Esophagus squamous epithelium (tissue), 5 donors: Measurements from ENCODE around the gene GJB4. TPM values are rescaled to one million over a fixed set of nuclear protein-coding genes. Genes with fewer than 3 reads are reported as not detected.
A peak's percentile ranks its signal among the peaks of the same experiment; 100 is the strongest.

ENCODE experiments used
- DNase-seq: peaks from one replicate; lab custom pipeline; 2025; lab: John Stamatoyannopoulos, UW
- H3K27ac ChIP-seq, 4 donors: fragments of 200-600 bp; sonication (generic); one replicate each; pipeline ENCODE4 v1.5.1; 2016 to 2019; ENCODE audit warnings: mild to moderate bottlenecking in 1 of 4
- H3K27me3 ChIP-seq, 4 donors: fragments of 200-600 bp; sonication (generic); 1 replicate in 3 of 4; 2 replicates in 1 of 4; pipeline versions ENCODE4 v1.5.1 to v1.6.0; 2017 to 2021; ENCODE audit warnings: antibody characterized with exemption in 1 of 4
- H3K36me3 ChIP-seq, 3 donors: fragments of 200-600 bp; sonication (generic); one replicate each; pipeline ENCODE4 v1.5.1; 2016 to 2019
- H3K4me1 ChIP-seq, 3 donors: fragments of 200-600 bp; sonication (generic); one replicate each; pipeline ENCODE4 v1.5.1; 2017 to 2019
- H3K4me3 ChIP-seq, 4 donors: fragments of 200-600 bp; sonication (generic); 1 replicate in 3 of 4; 2 replicates in 1 of 4; pipeline ENCODE4 v1.5.1; 2016 to 2019; ENCODE audit warnings: mild to moderate bottlenecking in 2 of 4, moderate library complexity in 1 of 4
- H3K9me3 ChIP-seq, 3 donors: fragments of 200-600 bp; sonication (generic); one replicate each; pipeline ENCODE4 v1.5.1; 2016 to 2019
- POLR2A ChIP-seq, 4 donors: fragments of 450-650 bp; IDR thresholded peaks; one replicate each; pipeline ENCODE4 v1.6.1; 2017; ENCODE audit warnings: antibody characterized with exemption in 4 of 4, mild to moderate bottlenecking in 4 of 4, moderate library complexity in 3 of 4
- WGBS, 2 donors: methylation state at CpG; one replicate each; pipeline ENCODE4 v1.1.5; 2018; 5-methylcytosine and 5-hydroxymethylcytosine counted together
- intact Hi-C: fragments of 100-400 bp; cut with DNase I; formaldehyde crosslinking; loops from one replicate; pipeline ENCODE4 v1.15.0; 2022
- total RNA-seq, 4 donors: library from RNA; depleted of rRNA; stranded (reverse); fragments of >200 nt; gene quantifications; one replicate each; pipeline ENCODE4 v1.1.0, GENCODE V29; 2016
- TF ChIP-seq, protein P1 (sequence below), 6 experiments: fragments of 450-650 bp in 4 of 6; fragments of 200-600 bp in 2 of 6; sonication (generic) in 2 of 6; IDR thresholded peaks; one replicate each; pipeline ENCODE4 v1.5.1; 2016 to 2019; ENCODE audit warnings: antibody characterized with exemption in 6 of 6, mild to moderate bottlenecking in 4 of 6, moderate library complexity in 4 of 6
- donor health status: DM: yes; HTN: yes; CAD: no.

GJB4 gene
- total RNA-seq, 4 donors from 2014 or later, result 1.3 to 6.7 (median 2.2) TPM

DNA sequence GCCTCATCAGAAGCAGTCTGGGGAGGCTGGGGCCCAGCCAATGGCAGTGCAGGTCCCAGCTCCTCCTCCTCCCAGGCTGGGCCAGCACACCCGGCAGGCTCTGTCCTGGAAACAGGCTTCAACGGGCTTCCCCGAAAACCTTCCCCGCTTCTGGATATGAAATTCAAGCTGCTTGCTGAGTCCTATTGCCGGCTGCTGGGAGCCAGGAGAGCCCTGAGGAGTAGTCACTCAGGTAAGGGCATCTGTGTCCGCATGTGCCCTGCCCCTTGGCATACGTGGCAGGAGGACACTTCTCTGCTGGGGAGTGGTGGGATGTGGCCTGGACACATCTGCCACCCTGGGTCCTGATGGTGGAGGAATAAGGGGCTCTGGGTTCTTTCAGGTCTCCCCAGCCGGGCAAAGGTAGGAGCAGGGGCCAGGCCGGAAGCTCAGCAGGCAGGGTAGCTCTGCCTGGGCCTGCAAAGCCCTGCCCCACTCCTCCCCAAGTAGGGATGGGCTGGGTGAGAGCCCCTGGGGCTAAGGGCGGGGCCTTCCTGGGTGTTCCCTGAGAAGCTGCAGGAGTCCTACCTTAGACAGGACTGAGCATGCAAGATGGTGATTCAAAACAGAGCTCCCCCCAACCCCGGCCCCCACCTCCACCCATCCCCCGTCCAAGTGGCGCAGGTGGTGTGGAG lies 4.4 kb upstream of the GJB4 start, which contains the start of gene GJB5:
GJB5 (plus strand) TSS at position 84 of the 674 bp plus-strand sequence. CDS start 2,284 bp downstream, outside the sequence.
- Histone ChIP-seq H3K9me3 (peaks cover 0 to 5% (median 0%) of the 10 kb centered on the region in 3 donors), H3K4me3 (peak within 1 kb of the TSS; percentile 42 to 60 (median 51)), H3K27me3 (peaks cover 0 to 10% (median 0%) of the 10 kb centered on the region in 4 donors), H3K27ac (peak within 1 kb of the TSS; percentile 92 to 95 (median 95)), H3K4me1 (peaks cover 10 to 58% (median 23%) of the 10 kb centered on the region in 3 donors), H3K36me3 (peaks cover 0 to 16% (median 0%) of the 10 kb centered on the region in 3 donors)
- no peak for DNase-seq
- intact Hi-C loops, result no loop called here
- 15 to 63% methylated on average over 2 to 4 of the region's 13 CpGs for WGBS, 2 donors
- peak in 2 of 4 donors; percentile 16 to 47 for TF ChIP-seq POLR2A (IDR thresholded peaks at IDR 0.05)
- TF ChIP-seq, protein P1, sequence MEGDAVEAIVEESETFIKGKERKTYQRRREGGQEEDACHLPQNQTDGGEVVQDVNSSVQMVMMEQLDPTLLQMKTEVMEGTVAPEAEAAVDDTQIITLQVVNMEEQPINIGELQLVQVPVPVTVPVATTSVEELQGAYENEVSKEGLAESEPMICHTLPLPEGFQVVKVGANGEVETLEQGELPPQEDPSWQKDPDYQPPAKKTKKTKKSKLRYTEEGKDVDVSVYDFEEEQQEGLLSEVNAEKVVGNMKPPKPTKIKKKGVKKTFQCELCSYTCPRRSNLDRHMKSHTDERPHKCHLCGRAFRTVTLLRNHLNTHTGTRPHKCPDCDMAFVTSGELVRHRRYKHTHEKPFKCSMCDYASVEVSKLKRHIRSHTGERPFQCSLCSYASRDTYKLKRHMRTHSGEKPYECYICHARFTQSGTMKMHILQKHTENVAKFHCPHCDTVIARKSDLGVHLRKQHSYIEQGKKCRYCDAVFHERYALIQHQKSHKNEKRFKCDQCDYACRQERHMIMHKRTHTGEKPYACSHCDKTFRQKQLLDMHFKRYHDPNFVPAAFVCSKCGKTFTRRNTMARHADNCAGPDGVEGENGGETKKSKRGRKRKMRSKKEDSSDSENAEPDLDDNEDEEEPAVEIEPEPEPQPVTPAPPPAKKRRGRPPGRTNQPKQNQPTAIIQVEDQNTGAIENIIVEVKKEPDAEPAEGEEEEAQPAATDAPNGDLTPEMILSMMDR (IDR thresholded peaks at IDR 0.05), result no peak

DNA sequence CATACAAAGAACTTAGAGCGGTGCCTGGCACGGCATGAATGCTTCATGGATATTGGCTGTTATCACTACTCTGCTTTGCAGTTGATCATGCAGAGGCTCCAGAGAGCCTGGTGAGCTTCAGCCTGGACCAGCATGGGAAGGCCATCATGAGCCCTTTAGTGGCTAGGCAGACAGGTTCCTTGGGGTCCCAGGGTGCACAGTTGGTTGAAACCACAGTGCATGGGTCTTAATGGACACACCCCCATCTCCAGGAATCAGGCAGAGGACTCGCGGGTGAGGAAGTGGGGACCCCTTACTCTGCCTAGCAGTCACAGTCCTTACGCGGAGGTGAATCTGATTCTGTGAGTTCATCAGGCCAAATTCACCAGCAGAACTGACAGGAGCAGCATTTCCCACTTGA lies 3.6 kb upstream of the GJB4 start:
- H3K4me1 ChIP-seq, result peaks cover 10 to 59% (median 23%) of the 10 kb centered on the region in 3 donors
- no peak for DNase-seq
- peaks cover 0 to 10% (median 0%) of the 10 kb centered on the region in 4 donors for H3K27me3 ChIP-seq
- WGBS, 2 donors, result 32 to 61% methylated on average over 2 to 6 of the region's 6 CpGs
- peak overlapping the region; percentile 92 to 95 (median 95) for H3K27ac ChIP-seq
- peaks cover 0 to 16% (median 0%) of the 10 kb centered on the region in 3 donors for H3K36me3 ChIP-seq
- peaks cover 0 to 5% (median 0%) of the 10 kb centered on the region in 3 donors for H3K9me3 ChIP-seq
- intact Hi-C loops, result no loop called here
- no peak for TF ChIP-seq POLR2A (IDR thresholded peaks at IDR 0.05)
- TF ChIP-seq, protein P1 (IDR thresholded peaks at IDR 0.05), result no peak
- H3K4me3 ChIP-seq, result peak overlapping the region; percentile 42 to 60 (median 51)

DNA sequence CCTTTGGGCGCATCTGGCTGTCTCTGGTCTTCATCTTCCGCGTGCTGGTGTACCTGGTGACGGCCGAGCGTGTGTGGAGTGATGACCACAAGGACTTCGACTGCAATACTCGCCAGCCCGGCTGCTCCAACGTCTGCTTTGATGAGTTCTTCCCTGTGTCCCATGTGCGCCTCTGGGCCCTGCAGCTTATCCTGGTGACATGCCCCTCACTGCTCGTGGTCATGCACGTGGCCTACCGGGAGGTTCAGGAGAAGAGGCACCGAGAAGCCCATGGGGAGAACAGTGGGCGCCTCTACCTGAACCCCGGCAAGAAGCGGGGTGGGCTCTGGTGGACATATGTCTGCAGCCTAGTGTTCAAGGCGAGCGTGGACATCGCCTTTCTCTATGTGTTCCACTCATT lies 2.2 kb upstream of the GJB4 start:
- H3K9me3 ChIP-seq, result peaks cover 0 to 5% (median 0%) of the 10 kb centered on the region in 3 donors
- H3K27ac ChIP-seq, result no peak overlapping the region
- 90 to 95% methylated on average over 14 to 21 of the region's 21 CpGs for WGBS, 2 donors
- intact Hi-C loops, result no loop called here
- peaks cover 0 to 16% (median 0%) of the 10 kb centered on the region in 3 donors for H3K36me3 ChIP-seq
- TF ChIP-seq POLR2A (IDR thresholded peaks at IDR 0.05), result no peak
- TF ChIP-seq, protein P1 (IDR thresholded peaks at IDR 0.05), result no peak
- DNase-seq, result no peak
- no peak overlapping the region for H3K4me3 ChIP-seq
- peaks cover 0 to 19% (median 0%) of the 10 kb centered on the region in 4 donors for H3K27me3 ChIP-seq
- H3K4me1 ChIP-seq, result peaks cover 10 to 61% (median 23%) of the 10 kb centered on the region in 3 donors

DNA sequence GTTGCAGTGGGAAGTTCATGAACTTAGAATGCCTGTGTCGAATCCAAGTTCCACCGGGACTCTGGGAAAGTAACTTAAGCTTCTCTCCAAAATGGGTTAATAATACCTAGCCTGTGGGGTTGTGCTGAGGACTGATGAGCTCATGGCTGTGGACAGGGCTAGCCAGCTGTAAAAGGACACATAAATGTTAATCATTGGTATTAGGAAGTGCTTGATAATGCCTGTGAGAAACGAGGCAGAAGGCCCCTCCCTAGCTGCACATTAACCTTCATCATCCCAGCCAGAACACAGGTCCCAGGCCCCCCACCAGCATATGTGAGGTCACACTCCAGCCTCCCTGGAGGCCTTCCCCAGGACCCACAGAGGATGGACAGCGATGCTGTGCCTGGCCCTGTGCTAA lies 789 bp upstream of the GJB4 start:
- TF ChIP-seq, protein P1 (IDR thresholded peaks at IDR 0.05), result no peak
- no peak for TF ChIP-seq POLR2A (IDR thresholded peaks at IDR 0.05)
- intact Hi-C loops, result no loop called here
- H3K4me3 ChIP-seq, result no peak overlapping the region
- WGBS, 2 donors, result 37 to 54% methylated on average over 2 to 3 of the region's 4 CpGs
- peaks cover 10 to 69% (median 21%) of the 10 kb centered on the region in 3 donors for H3K4me1 ChIP-seq
- DNase-seq, result no peak
- H3K36me3 ChIP-seq, result peaks cover 0 to 16% (median 0%) of the 10 kb centered on the region in 3 donors
- no peaks in the 10 kb centered on the region for H3K9me3 ChIP-seq
- H3K27ac ChIP-seq, result peak overlapping the region; percentile 45 to 72 (median 62)
- peaks cover 0 to 21% (median 0%) of the 10 kb centered on the region in 4 donors for H3K27me3 ChIP-seq

DNA sequence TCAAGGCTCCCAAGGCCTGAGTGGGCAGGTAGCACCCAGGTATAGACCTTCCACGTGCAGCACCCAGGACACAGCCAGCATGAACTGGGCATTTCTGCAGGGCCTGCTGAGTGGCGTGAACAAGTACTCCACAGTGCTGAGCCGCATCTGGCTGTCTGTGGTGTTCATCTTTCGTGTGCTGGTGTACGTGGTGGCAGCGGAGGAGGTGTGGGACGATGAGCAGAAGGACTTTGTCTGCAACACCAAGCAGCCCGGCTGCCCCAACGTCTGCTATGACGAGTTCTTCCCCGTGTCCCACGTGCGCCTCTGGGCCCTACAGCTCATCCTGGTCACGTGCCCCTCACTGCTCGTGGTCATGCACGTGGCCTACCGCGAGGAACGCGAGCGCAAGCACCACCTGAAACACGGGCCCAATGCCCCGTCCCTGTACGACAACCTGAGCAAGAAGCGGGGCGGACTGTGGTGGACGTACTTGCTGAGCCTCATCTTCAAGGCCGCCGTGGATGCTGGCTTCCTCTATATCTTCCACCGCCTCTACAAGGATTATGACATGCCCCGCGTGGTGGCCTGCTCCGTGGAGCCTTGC lies 1.7 kb downstream of the GJB4 start:
- no peak overlapping the region for H3K27ac ChIP-seq
- H3K4me3 ChIP-seq, result no peak overlapping the region
- H3K4me1 ChIP-seq, result peaks cover 10 to 61% (median 16%) of the 10 kb centered on the region in 3 donors
- no peaks in the 10 kb centered on the region for H3K9me3 ChIP-seq
- H3K27me3 ChIP-seq, result peaks cover 0 to 15% (median 0%) of the 10 kb centered on the region in 4 donors
- 93 to 97% methylated on average over 19 to 20 of the region's 33 CpGs for WGBS, 2 donors
- intact Hi-C loops, result no loop called here
- no peak for TF ChIP-seq POLR2A (IDR thresholded peaks at IDR 0.05)
- TF ChIP-seq, protein P1 (IDR thresholded peaks at IDR 0.05), result no peak
- H3K36me3 ChIP-seq, result peaks cover 0 to 16% (median 0%) of the 10 kb centered on the region in 3 donors
- DNase-seq, result no peak
